Muscle of arm (tissue), 12 donors: ENCODE measurements around the gene ZFYVE9. TPM values are rescaled to one million over a fixed set of nuclear protein-coding genes. Genes with fewer than 3 reads are reported as not detected.

ENCODE experiments used
- DNase-seq: peaks from one replicate; pipeline ENCODE4 v3.0.0-alpha.2; 2013
- polyA plus RNA-seq, 12 donors: library from polyadenylated mRNA; unstranded; fragments of 120-200 nt; gene quantifications; one replicate each; pipeline ENCODE4 v1.2.1, GENCODE V29; 2013; ENCODE audit not compliant: insufficient read length in 12 of 12

The ZFYVE9 gene
- polyA plus RNA-seq, 12 donors = 13.7 to 25.5 (median 23.2) TPM; not detected in 1

- DNase-seq = no peak
These were observed 193.1 kb downstream of the ZFYVE9 start for GRCh38 chr1:52334906-52335528.

GRCh38 chr1:52337439-52337838 is 195.6 kb downstream of the ZFYVE9 start:
- no peak for DNase-seq

- DNase-seq = no peak
These were observed 199.9 kb downstream of the ZFYVE9 start for GRCh38 chr1:52341655-52342260.

GRCh38 chr1:52343979-52344378 is 202.1 kb downstream of the ZFYVE9 start:
- DNase-seq = no peak

GRCh38 chr1:52345252-52345651 is 203.4 kb downstream of the ZFYVE9 start:
- no peak for DNase-seq

GRCh38 chr1:52346653-52347052 is 204.8 kb downstream of the ZFYVE9 start:
- no peak for DNase-seq

- DNase-seq = peak; percentile 13
These were observed 206.9 kb downstream of the ZFYVE9 start for GRCh38 chr1:52348704-52349300.

GRCh38 chr1:52352690-52353089 is 210.8 kb downstream of the ZFYVE9 start:
- DNase-seq = no peak

- DNase-seq = no peak
These were observed 213.5 kb downstream of the ZFYVE9 start for GRCh38 chr1:52355436-52355835.

- no peak for DNase-seq
These were observed 214.1 kb downstream of the ZFYVE9 start for GRCh38 chr1:52355847-52356505.

GRCh38 chr1:52356818-52357355 is 215.0 kb downstream of the ZFYVE9 start:
- no peak for DNase-seq

GRCh38 chr1:52357397-52357796 is 215.5 kb downstream of the ZFYVE9 start:
- DNase-seq = no peak

GRCh38 chr1:52358851-52359497 is 217.1 kb downstream of the ZFYVE9 start:
- DNase-seq = no peak

GRCh38 chr1:52359676-52360594 is 218.0 kb downstream of the ZFYVE9 start:
- DNase-seq = no peak

GRCh38 chr1:52360595-52360968 is 218.7 kb downstream of the ZFYVE9 start:
- no peak for DNase-seq

- DNase-seq = no peak
These were observed 222.4 kb downstream of the ZFYVE9 start for GRCh38 chr1:52364235-52364839.

GRCh38 chr1:52365071-52365745 is 223.3 kb downstream of the ZFYVE9 start:
- DNase-seq = peak; percentile 11

- peak; percentile 95 for DNase-seq
These were observed 224.0 kb downstream of the ZFYVE9 start, which contains the start of gene CC2D1B for GRCh38 chr1:52365746-52366516. CC2D1B (minus strand) TSS chr1:52366205; CDS start chr1:52364620, 1,585 bp downstream.

- DNase-seq = no peak
These were observed 224.6 kb downstream of the ZFYVE9 start for GRCh38 chr1:52366517-52366827.
